WTC11 (cell line): ENCODE data around the gene USP28. TPM values are rescaled to one million over a fixed set of nuclear protein-coding genes. Genes with fewer than 3 reads are reported as not detected.
"Not testable (repeated sequence)": the region's sequence is repeated elsewhere in the genome, so short reads cannot be mapped to it uniquely, and the experiment has no call there.

ENCODE experiments used
- ATAC-seq: fragments of 200-7000 bp; cut with Tn5 transposase; 2 replicates; pipeline ENCODE4 v1.10.0; 2021; ENCODE audit warnings: mild to moderate bottlenecking, moderate library complexity
- CTCF ChIA-PET: fragments of 300-600 bp; sonication (Branson Sonifier 250); formaldehyde crosslinking; loops from one replicate; lab custom pipeline; 2021; ENCODE audit warnings: antibody characterized with exemption; lab: Charles Lee
- POLR2A ChIA-PET: fragments of 350-600 bp; sonication (Branson Sonifier 250); formaldehyde crosslinking; loops from one replicate; lab custom pipeline; 2021; ENCODE audit warnings: antibody characterized with exemption; lab: Charles Lee
- DNase-seq: peaks from one replicate; pipeline ENCODE4 v3.0.0; 2021; ENCODE audit warnings: low spot score
- H3K27ac Mint-ChIP-seq: 2 replicates; pipeline ENCODE4 v1.8.0; 2021; ENCODE audit warnings: mixed read lengths
- H3K27me3 Mint-ChIP-seq: 2 replicates; pipeline ENCODE4 v1.8.0; 2021; ENCODE audit warnings: low read depth, mild to moderate bottlenecking, moderate library complexity, mixed read lengths
- H3K36me3 Mint-ChIP-seq: 2 replicates; pipeline ENCODE4 v1.8.0; 2021; ENCODE audit warnings: mixed read lengths
- H3K4me1 Mint-ChIP-seq: 2 replicates; pipeline ENCODE4 v1.8.0; 2022; ENCODE audit warnings: mixed read lengths
- H3K4me3 Mint-ChIP-seq: 2 replicates; pipeline ENCODE4 v1.8.0; 2021; ENCODE audit warnings: mild to moderate bottlenecking, moderate library complexity, mixed read lengths
- H3K9me3 Mint-ChIP-seq: 2 replicates; pipeline ENCODE4 v1.8.0; 2021; ENCODE audit warnings: mixed read lengths
- CREM ChIP-seq: sonication (generic); formaldehyde crosslinking; IDR thresholded peaks from 2 replicates; pipeline ENCODE4 v1.8.1; 2022; ENCODE audit warnings: mild to moderate bottlenecking, missing genetic modification reagents, moderate library complexity
- EMX1 ChIP-seq: fragments of 250-450 bp; sonication (Bioruptor Pico); IDR thresholded peaks from 2 replicates; pipeline ENCODE4 v1.8.0; 2021; ENCODE audit warnings: mild to moderate bottlenecking
- FOXK1 ChIP-seq: sonication (generic); formaldehyde crosslinking; IDR thresholded peaks from 2 replicates; pipeline ENCODE4 v1.8.0; 2022; ENCODE audit warnings: mild to moderate bottlenecking, moderate library complexity, missing genetic modification reagents
- FOXP1 ChIP-seq: sonication (generic); formaldehyde crosslinking; IDR thresholded peaks from 2 replicates; pipeline ENCODE4 v1.8.0; 2022; ENCODE audit warnings: missing genetic modification reagents, mild to moderate bottlenecking, moderate library complexity, borderline replicate concordance
- SMAD3 ChIP-seq: sonication (generic); formaldehyde crosslinking; IDR thresholded peaks from 2 replicates; pipeline ENCODE4 v1.8.0; 2022; ENCODE audit warnings: missing genetic modification reagents, mild to moderate bottlenecking, borderline replicate concordance
- SMAD4 ChIP-seq: sonication (generic); formaldehyde crosslinking; IDR thresholded peaks from 2 replicates; pipeline ENCODE4 v1.8.0; 2022; ENCODE audit warnings: mild to moderate bottlenecking, missing genetic modification reagents
- ZBTB43 ChIP-seq: sonication (generic); formaldehyde crosslinking; IDR thresholded peaks from 2 replicates; pipeline ENCODE4 v1.8.1; 2023; ENCODE audit warnings: mild to moderate bottlenecking, missing genetic modification reagents
- ZNF423 ChIP-seq: fragments of 250-450 bp; sonication (Bioruptor Pico); IDR thresholded peaks from 2 replicates; pipeline ENCODE4 v2.1.2; 2022; ENCODE audit warnings: mild to moderate bottlenecking, moderate library complexity
- ZNF425 ChIP-seq: fragments of 250-450 bp; sonication (Bioruptor Pico); conservative IDR thresholded peaks from 2 replicates; pipeline ENCODE4 v1.9.0; 2021; ENCODE audit warnings: mild to moderate bottlenecking
- ZNF512 ChIP-seq: sonication (generic); formaldehyde crosslinking; IDR thresholded peaks from 2 replicates; pipeline ENCODE4 v1.8.1; 2022; ENCODE audit warnings: missing genetic modification reagents, borderline replicate concordance
- total RNA-seq: library from RNA; stranded (reverse); gene quantifications from 3 replicates; pipeline ENCODE4 v1.2.3, GENCODE V29; 2021
- TF ChIP-seq, protein P1 (sequence below): sonication (generic); formaldehyde crosslinking; IDR thresholded peaks from 2 replicates; pipeline ENCODE4 v1.8.1; 2023; ENCODE audit warnings: mild to moderate bottlenecking, missing genetic modification reagents, borderline replicate concordance

USP28 gene
- total RNA-seq, 1 experiment from 2014 or later, result 129 TPM

DNA sequence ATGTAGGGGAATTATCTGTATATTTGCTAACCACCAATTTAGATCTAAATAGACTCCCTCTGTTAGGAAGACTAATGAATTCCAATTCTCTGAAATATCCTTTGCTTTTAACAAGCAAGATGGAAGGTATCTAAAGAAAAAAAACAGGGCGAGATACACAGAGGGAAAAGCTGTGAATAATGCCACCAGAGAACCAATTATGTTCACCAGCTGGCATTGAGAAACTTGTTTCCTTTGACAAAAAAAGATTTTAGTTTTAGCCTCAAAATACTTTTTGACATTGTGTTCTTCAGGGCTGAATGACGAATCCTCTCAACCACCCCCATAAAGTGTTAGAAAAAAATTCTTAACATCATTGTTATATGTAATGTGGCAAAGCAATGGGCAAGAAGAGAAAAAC is 48.2 kb upstream of the USP28 start:
- no peak overlapping the region for H3K27ac Mint-ChIP-seq
- DNase-seq, result no peak
- TF ChIP-seq ZBTB43 (CRISPR knock-in tag) (no peak), ZNF425 (no peak), CREM (no peak), FOXP1 (CRISPR knock-in tag) (no peak), SMAD3 (CRISPR knock-in tag) (no peak)
- TF ChIP-seq, all 79 proteins: peak for 0
- CTCF ChIA-PET, result interaction anchor here (1.5 kb wide), 1 partner anchor 337 kb away, joined by 4 read pairs; no protein-coding TSS in a partner anchor
- H3K9me3 Mint-ChIP-seq, result peaks cover 5% of the 10 kb centered on the region; the same call in 1 of the 2 replicates
- H3K36me3 Mint-ChIP-seq, result no peaks in the 10 kb centered on the region
- no peaks in the 10 kb centered on the region for H3K27me3 Mint-ChIP-seq
- no peak overlapping the region for H3K4me3 Mint-ChIP-seq
- ATAC-seq, result no peak
- no peaks in the 10 kb centered on the region for H3K4me1 Mint-ChIP-seq
- POLR2A ChIA-PET, result no interaction called here

- DNase-seq, H3K4me1 Mint-ChIP-seq, ATAC-seq, H3K9me3 Mint-ChIP-seq, CTCF ChIA-PET, POLR2A ChIA-PET, H3K36me3 Mint-ChIP-seq, H3K27me3 Mint-ChIP-seq, H3K4me3 Mint-ChIP-seq, H3K27ac Mint-ChIP-seq: not testable (repeated sequence)
These were observed 36.1 kb upstream of the USP28 start for GRCh38 chr11:113911491-113911890.

DNA sequence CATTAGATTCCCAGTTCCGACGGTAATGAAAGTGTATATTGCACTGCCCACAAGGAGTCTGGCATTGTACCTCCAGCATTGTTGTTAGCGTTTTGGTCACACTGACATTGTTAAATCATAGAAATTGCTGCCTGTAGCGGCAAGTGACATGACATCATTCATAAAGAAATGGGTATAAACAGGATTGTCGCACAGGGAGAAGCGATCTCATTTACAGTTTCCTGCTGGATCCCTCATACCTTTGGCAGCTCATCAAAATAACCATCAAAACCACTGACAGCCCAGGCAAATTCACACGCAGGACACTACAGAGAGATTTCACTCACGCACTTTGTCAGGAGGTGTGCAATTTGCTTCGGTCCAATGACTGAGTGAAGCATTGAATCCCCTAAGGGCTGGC is 32.7 kb upstream of the USP28 start:
- no peaks in the 10 kb centered on the region for H3K9me3 Mint-ChIP-seq
- no peaks in the 10 kb centered on the region for H3K27me3 Mint-ChIP-seq
- ATAC-seq (no peak), DNase-seq (no peak)
- ChIA-PET POLR2A (no interaction called here), CTCF (interaction anchor here (2.7 to 6.2 kb wide), 3 partner anchors 13 to 353 kb away, joined by 12 to 118 read pairs (median 20); no protein-coding TSS in a partner anchor)
- H3K27ac Mint-ChIP-seq, result no peak overlapping the region
- TF ChIP-seq FOXK1 (CRISPR knock-in tag), result no peak
- no peak for TF ChIP-seq ZNF512 (CRISPR knock-in tag)
- TF ChIP-seq, protein P1, sequence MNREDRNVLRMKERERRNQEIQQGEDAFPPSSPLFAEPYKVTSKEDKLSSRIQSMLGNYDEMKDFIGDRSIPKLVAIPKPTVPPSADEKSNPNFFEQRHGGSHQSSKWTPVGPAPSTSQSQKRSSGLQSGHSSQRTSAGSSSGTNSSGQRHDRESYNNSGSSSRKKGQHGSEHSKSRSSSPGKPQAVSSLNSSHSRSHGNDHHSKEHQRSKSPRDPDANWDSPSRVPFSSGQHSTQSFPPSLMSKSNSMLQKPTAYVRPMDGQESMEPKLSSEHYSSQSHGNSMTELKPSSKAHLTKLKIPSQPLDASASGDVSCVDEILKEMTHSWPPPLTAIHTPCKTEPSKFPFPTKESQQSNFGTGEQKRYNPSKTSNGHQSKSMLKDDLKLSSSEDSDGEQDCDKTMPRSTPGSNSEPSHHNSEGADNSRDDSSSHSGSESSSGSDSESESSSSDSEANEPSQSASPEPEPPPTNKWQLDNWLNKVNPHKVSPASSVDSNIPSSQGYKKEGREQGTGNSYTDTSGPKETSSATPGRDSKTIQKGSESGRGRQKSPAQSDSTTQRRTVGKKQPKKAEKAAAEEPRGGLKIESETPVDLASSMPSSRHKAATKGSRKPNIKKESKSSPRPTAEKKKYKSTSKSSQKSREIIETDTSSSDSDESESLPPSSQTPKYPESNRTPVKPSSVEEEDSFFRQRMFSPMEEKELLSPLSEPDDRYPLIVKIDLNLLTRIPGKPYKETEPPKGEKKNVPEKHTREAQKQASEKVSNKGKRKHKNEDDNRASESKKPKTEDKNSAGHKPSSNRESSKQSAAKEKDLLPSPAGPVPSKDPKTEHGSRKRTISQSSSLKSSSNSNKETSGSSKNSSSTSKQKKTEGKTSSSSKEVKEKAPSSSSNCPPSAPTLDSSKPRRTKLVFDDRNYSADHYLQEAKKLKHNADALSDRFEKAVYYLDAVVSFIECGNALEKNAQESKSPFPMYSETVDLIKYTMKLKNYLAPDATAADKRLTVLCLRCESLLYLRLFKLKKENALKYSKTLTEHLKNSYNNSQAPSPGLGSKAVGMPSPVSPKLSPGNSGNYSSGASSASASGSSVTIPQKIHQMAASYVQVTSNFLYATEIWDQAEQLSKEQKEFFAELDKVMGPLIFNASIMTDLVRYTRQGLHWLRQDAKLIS, result no peak
- no peak for TF ChIP-seq EMX1 (CRISPR knock-in tag)
- no peak for TF ChIP-seq SMAD4
- TF ChIP-seq ZNF423 (CRISPR knock-in tag), result no peak
- TF ChIP-seq, all 79 proteins: peak for 0
- Mint-ChIP-seq H3K36me3 (no peaks in the 10 kb centered on the region), H3K4me3 (no peak overlapping the region), H3K4me1 (peaks cover 21% of the 10 kb centered on the region)
